ENCODE data around the gene SLC2A10.

The SLC2A10 gene

GRCh38 chr20:46701057-46701456, 8.4 kb upstream of the SLC2A10 start:
- Histone ChIP-seq H3K36me3 (replicated peaks) (no peaks in the 10 kb centered on the region), H3K27me3 (replicated peaks) (no peaks in the 10 kb centered on the region), H3K4me3 (ENCODE audit: low read depth, low read length) (no peak overlapping the region), H3K27ac (no peak overlapping the region)
- in situ Hi-C loops (cut with HindIII; ENCODE audit: low pct_ligation_motif_present, low sequenced_read_pairs) = no loop called here
- no peak for DNase-seq
- TF ChIP-seq CTCF (IDR thresholded peaks at IDR 0.05; ENCODE audit: low read depth, low read length, missing control alignments) = no peak

- no peaks in the 10 kb centered on the region for H3K27me3 ChIP-seq (replicated peaks)
- in situ Hi-C loops (cut with HindIII; ENCODE audit: low pct_ligation_motif_present, low sequenced_read_pairs) = no loop called here
- TF ChIP-seq CTCF (IDR thresholded peaks at IDR 0.05; ENCODE audit: low read depth, low read length, missing control alignments) = no peak
- H3K27ac ChIP-seq = no peak overlapping the region
- H3K36me3 ChIP-seq (replicated peaks) = no peaks in the 10 kb centered on the region
- H3K4me3 ChIP-seq (ENCODE audit: low read depth, low read length) = no peak overlapping the region
- no peak for DNase-seq
These were observed 7.9 kb upstream of the SLC2A10 start for GRCh38 chr20:46701556-46701955.

GRCh38 chr20:46701986-46702385, 7.5 kb upstream of the SLC2A10 start:
- TF ChIP-seq CTCF (IDR thresholded peaks at IDR 0.05; ENCODE audit: low read depth, low read length, missing control alignments) = no peak
- Histone ChIP-seq H3K36me3 (replicated peaks) (no peaks in the 10 kb centered on the region), H3K27ac (no peak overlapping the region), H3K4me3 (ENCODE audit: low read depth, low read length) (no peak overlapping the region), H3K27me3 (replicated peaks) (no peaks in the 10 kb centered on the region)
- no peak for DNase-seq
- in situ Hi-C loops (cut with HindIII; ENCODE audit: low pct_ligation_motif_present, low sequenced_read_pairs) = no loop called here

GRCh38 chr20:46702447-46703203, 6.8 kb upstream of the SLC2A10 start:
- H3K27me3 ChIP-seq (replicated peaks) = no peaks in the 10 kb centered on the region
- H3K27ac ChIP-seq = no peak overlapping the region
- no peak for DNase-seq
- no peak for TF ChIP-seq CTCF (IDR thresholded peaks at IDR 0.05; ENCODE audit: low read depth, low read length, missing control alignments)
- no peak overlapping the region for H3K4me3 ChIP-seq (ENCODE audit: low read depth, low read length)
- no peaks in the 10 kb centered on the region for H3K36me3 ChIP-seq (replicated peaks)
- in situ Hi-C loops (cut with HindIII; ENCODE audit: low pct_ligation_motif_present, low sequenced_read_pairs) = no loop called here

- no peak for TF ChIP-seq CTCF (IDR thresholded peaks at IDR 0.05; ENCODE audit: low read depth, low read length, missing control alignments)
- in situ Hi-C loops (cut with HindIII; ENCODE audit: low pct_ligation_motif_present, low sequenced_read_pairs) = no loop called here
- Histone ChIP-seq H3K27ac (no peak overlapping the region), H3K36me3 (replicated peaks) (no peaks in the 10 kb centered on the region), H3K27me3 (replicated peaks) (no peaks in the 10 kb centered on the region), H3K4me3 (ENCODE audit: low read depth, low read length) (no peak overlapping the region)
- DNase-seq = no peak
These were observed 6.0 kb upstream of the SLC2A10 start for GRCh38 chr20:46703435-46703834.
